HepG2 (cell line): ENCODE data around the gene FOXN3. TPM values are rescaled to one million over a fixed set of nuclear protein-coding genes. Genes with fewer than 3 reads are reported as not detected.

Experiments used
- AHR ChIP-seq: IDR thresholded peaks from 2 replicates; pipeline ENCODE4 v1.6.1; 2018; ENCODE audit warnings: missing genetic modification reagents, missing compliant biosample characterization
- CBX1 ChIP-seq: IDR thresholded peaks from one replicate; pipeline ENCODE4 v1.6.1; 2016; ENCODE audit warnings: antibody characterized with exemption, low read depth
- DDIT3 ChIP-seq: sonication (generic); formaldehyde crosslinking; IDR thresholded peaks from 2 replicates; pipeline ENCODE4 v1.4.0; 2020; ENCODE audit warnings: mild to moderate bottlenecking, missing genetic modification reagents
- DMAP1 ChIP-seq: IDR thresholded peaks from 2 replicates; pipeline ENCODE4 v1.6.1; 2016
- EED ChIP-seq: sonication (generic); formaldehyde crosslinking; IDR thresholded peaks from 2 replicates; pipeline ENCODE4 v1.5.0; 2020; ENCODE audit warnings: mild to moderate bottlenecking, missing genetic modification reagents
- ELF1 ChIP-seq: sonication (generic); formaldehyde crosslinking; IDR thresholded peaks from 2 replicates; pipeline ENCODE4 v1.4.0; 2020; ENCODE audit warnings: missing genetic modification reagents
- FLYWCH1 ChIP-seq: sonication (generic); formaldehyde crosslinking; IDR thresholded peaks from 2 replicates; pipeline ENCODE4 v1.8.1; 2023; ENCODE audit warnings: mild to moderate bottlenecking, missing genetic modification reagents
- GABPB1 ChIP-seq: IDR thresholded peaks from 2 replicates; pipeline ENCODE4 v1.6.1; 2016; ENCODE audit warnings: mild to moderate bottlenecking, missing genetic modification reagents, moderate library complexity, missing compliant biosample characterization
- HNF4A ChIP-seq: sonication (generic); formaldehyde crosslinking; IDR thresholded peaks from 2 replicates; pipeline ENCODE4 v1.4.0; 2020; ENCODE audit warnings: missing genetic modification reagents
- MATR3 ChIP-seq: sonication (generic); formaldehyde crosslinking; IDR thresholded peaks from 2 replicates; pipeline ENCODE4 v1.4.0; 2020; ENCODE audit warnings: missing genetic modification reagents
- MED1 ChIP-seq: sonication (generic); formaldehyde crosslinking; IDR thresholded peaks from 2 replicates; pipeline ENCODE4 v1.4.0; 2020; ENCODE audit warnings: missing genetic modification reagents
- MTA1 ChIP-seq: sonication (generic); formaldehyde crosslinking; IDR thresholded peaks from 2 replicates; pipeline ENCODE4 v1.4.0; 2020; ENCODE audit warnings: missing genetic modification reagents, mild to moderate bottlenecking, borderline replicate concordance
- MYC ChIP-seq: sonication (generic); formaldehyde crosslinking; IDR thresholded peaks from 2 replicates; pipeline ENCODE4 v1.9.0; 2021; ENCODE audit warnings: missing genetic modification reagents, borderline replicate concordance
- REL ChIP-seq: sonication (generic); formaldehyde crosslinking; conservative IDR thresholded peaks from 2 replicates; pipeline ENCODE4 v1.8.0; 2022; ENCODE audit warnings: mild to moderate bottlenecking, missing genetic modification reagents, moderate library complexity
- TCF7 ChIP-seq: sonication (generic); IDR thresholded peaks from 2 replicates; pipeline ENCODE4 v1.6.1; 2016; ENCODE audit warnings: antibody characterized with exemption, low read depth
- WIZ ChIP-seq: sonication (generic); formaldehyde crosslinking; IDR thresholded peaks from 2 replicates; pipeline ENCODE4 v1.5.1; 2020; ENCODE audit warnings: mild to moderate bottlenecking, missing genetic modification reagents
- ZBTB42 ChIP-seq: sonication (generic); formaldehyde crosslinking; IDR thresholded peaks from 2 replicates; pipeline ENCODE4 v1.5.0; 2020; ENCODE audit warnings: mild to moderate bottlenecking, missing genetic modification reagents
- ZBTB46 ChIP-seq: sonication (generic); formaldehyde crosslinking; IDR thresholded peaks from 2 replicates; pipeline ENCODE4 v1.4.0; 2020; ENCODE audit warnings: mild to moderate bottlenecking, missing genetic modification reagents, borderline replicate concordance
- ZFP36 ChIP-seq: fragments of 150-350 bp; IDR thresholded peaks from 2 replicates; pipeline ENCODE4 v1.6.1; 2018; ENCODE audit warnings: borderline replicate concordance, low read length, low read depth; ENCODE audit not compliant: partially characterized antibody
- ZKSCAN5 ChIP-seq: sonication (generic); formaldehyde crosslinking; IDR thresholded peaks from 2 replicates; pipeline ENCODE4 v1.5.1; 2020; ENCODE audit warnings: mild to moderate bottlenecking, missing genetic modification reagents
- ZNF160 ChIP-seq: sonication (generic); formaldehyde crosslinking; IDR thresholded peaks from 2 replicates; pipeline ENCODE4 v1.8.0; 2022; ENCODE audit warnings: mild to moderate bottlenecking, inconsistent platforms, missing genetic modification reagents
- ZNF337 ChIP-seq: sonication (generic); formaldehyde crosslinking; IDR thresholded peaks from 2 replicates; pipeline ENCODE4 v1.5.1; 2020; ENCODE audit warnings: missing genetic modification reagents, low read depth, mild to moderate bottlenecking, borderline replicate concordance
- ZNF34 ChIP-seq: sonication (generic); formaldehyde crosslinking; IDR thresholded peaks from 2 replicates; pipeline ENCODE4 v1.4.0; 2020; ENCODE audit warnings: mild to moderate bottlenecking, missing genetic modification reagents, borderline replicate concordance
- ZNF598 ChIP-seq: sonication (generic); formaldehyde crosslinking; IDR thresholded peaks from 2 replicates; pipeline ENCODE4 v1.5.1; 2020; ENCODE audit warnings: mild to moderate bottlenecking, missing genetic modification reagents, borderline replicate concordance
- ZNF761 ChIP-seq: sonication (generic); formaldehyde crosslinking; conservative IDR thresholded peaks from 2 replicates; pipeline ENCODE4 v1.4.0; 2020; ENCODE audit warnings: mild to moderate bottlenecking, missing genetic modification reagents
- ZNF780A ChIP-seq: sonication (generic); formaldehyde crosslinking; IDR thresholded peaks from 2 replicates; pipeline ENCODE4 v1.8.0; 2022; ENCODE audit warnings: mild to moderate bottlenecking, missing genetic modification reagents, moderate library complexity
- polyA plus RNA-seq, 8 experiments: library from polyadenylated mRNA; depleted of rRNA in 3 of 8; stranded (reverse) in 7 of 8; unstranded in 1 of 8; fragments of >200 nt; fragmentation: Illumina TruSeq in 4 of 8; extraction: Trizol in 4 of 8; gene quantifications; 2 replicates each; pipeline versions ENCODE4 v1.2.1 to v1.2.3, GENCODE V29; 2011 to 2016; ENCODE audit warnings: low read depth in 4 of 8, missing spikeins in 1 of 8, mixed read lengths in 1 of 8; ENCODE audit not compliant: insufficient read depth in 1 of 8
- total RNA-seq, 5 experiments: library from RNA; depleted of rRNA; stranded (reverse); fragments of >200 nt; fragmentation: Illumina TruSeq; extraction: Trizol; gene quantifications; 2 replicates each; pipeline ENCODE4 v1.2.3, GENCODE V29; 2016; ENCODE audit warnings: low read depth in 1 of 5
- TF ChIP-seq, protein P1 (sequence below): sonication (generic); formaldehyde crosslinking; IDR thresholded peaks from 2 replicates; pipeline ENCODE4 v1.4.0; 2020; ENCODE audit warnings: missing genetic modification reagents, borderline replicate concordance

The FOXN3 gene
- total and polyA plus RNA-seq, 2 of the 13 experiments (the other 11 are each of a cell fraction or from before 2014, with no cell fraction given): 32.4 to 70.2 TPM

DNA sequence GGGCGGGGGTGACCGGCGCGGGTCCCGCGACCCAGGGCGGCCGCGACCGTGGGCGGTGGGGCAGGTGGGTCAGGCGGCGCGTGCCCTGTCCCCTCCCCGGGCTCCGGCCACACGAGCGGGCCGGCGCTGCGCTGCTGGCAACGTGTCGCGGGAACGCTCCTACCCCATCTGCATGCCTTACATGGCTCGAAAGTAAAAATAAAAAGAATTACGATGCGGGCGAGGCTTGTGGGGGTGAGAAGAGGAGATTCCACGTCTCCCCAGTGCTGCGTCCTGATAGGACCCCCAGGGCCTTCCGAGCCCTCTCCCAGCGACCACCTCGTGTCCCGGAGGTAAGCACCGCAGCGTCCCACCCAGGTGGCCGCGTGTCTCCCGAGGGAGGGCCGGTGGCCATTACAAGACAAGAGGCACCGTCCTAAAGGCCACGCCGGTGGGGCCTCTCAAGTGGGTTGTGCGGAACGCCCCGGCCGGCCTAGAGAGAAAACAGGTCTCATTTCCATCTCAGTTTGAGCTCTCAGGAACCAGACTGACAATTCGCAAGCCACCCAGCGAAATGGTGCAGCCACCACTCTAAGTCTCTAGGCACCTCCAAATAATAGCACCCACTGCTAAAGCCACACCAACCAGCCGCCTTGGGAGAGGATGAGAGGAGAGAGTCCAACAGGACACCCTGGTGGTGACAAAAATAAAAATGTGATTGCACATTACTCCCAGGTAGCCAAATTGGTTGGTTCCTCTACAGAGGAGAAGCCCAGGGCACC, 612 bp upstream of the FOXN3 start (continued):
- TF ChIP-seq ZFP36 (no peak), EED (CRISPR knock-in tag) (no peak), MED1 (CRISPR knock-in tag) (peak; percentile 42), REL (CRISPR knock-in tag) (0 out of 2 replicates have a peak, but pooled peaks have one; percentile 47), ZNF337 (CRISPR knock-in tag) (0 out of 2 replicates have a peak, but pooled peaks have one; percentile 36), ZNF34 (CRISPR knock-in tag) (no peak), HNF4A (CRISPR knock-in tag) (no peak), ZNF780A (CRISPR knock-in tag) (no peak), DMAP1 (CRISPR knock-in tag) (peak; percentile 51; the same call in 1 of the 2 replicates), MATR3 (CRISPR knock-in tag) (no peak), ZBTB42 (no peak), ELF1 (CRISPR knock-in tag) (0 out of 2 replicates have a peak, but pooled peaks have one; percentile 32), ZKSCAN5 (CRISPR knock-in tag) (no peak), ZNF160 (no peak), WIZ (CRISPR knock-in tag) (no peak), TCF7 (no peak), FLYWCH1 (CRISPR knock-in tag) (no peak), ZNF761 (CRISPR knock-in tag) (no peak), GABPB1 (CRISPR knock-in tag) (peak; percentile 33; the same call in 1 of the 2 replicates), ZBTB46 (CRISPR knock-in tag) (no peak), ZNF598 (CRISPR knock-in tag) (0 out of 2 replicates have a peak, but pooled peaks have one; percentile 57), DDIT3 (CRISPR knock-in tag) (no peak), CBX1 (no peak), AHR (CRISPR knock-in tag) (peak; percentile 70; the same call in 1 of the 2 replicates), MTA1 (CRISPR knock-in tag) (no peak), MYC (CRISPR knock-in tag) (peak; percentile 62; the same call in 1 of the 2 replicates)
- TF ChIP-seq, protein P1, sequence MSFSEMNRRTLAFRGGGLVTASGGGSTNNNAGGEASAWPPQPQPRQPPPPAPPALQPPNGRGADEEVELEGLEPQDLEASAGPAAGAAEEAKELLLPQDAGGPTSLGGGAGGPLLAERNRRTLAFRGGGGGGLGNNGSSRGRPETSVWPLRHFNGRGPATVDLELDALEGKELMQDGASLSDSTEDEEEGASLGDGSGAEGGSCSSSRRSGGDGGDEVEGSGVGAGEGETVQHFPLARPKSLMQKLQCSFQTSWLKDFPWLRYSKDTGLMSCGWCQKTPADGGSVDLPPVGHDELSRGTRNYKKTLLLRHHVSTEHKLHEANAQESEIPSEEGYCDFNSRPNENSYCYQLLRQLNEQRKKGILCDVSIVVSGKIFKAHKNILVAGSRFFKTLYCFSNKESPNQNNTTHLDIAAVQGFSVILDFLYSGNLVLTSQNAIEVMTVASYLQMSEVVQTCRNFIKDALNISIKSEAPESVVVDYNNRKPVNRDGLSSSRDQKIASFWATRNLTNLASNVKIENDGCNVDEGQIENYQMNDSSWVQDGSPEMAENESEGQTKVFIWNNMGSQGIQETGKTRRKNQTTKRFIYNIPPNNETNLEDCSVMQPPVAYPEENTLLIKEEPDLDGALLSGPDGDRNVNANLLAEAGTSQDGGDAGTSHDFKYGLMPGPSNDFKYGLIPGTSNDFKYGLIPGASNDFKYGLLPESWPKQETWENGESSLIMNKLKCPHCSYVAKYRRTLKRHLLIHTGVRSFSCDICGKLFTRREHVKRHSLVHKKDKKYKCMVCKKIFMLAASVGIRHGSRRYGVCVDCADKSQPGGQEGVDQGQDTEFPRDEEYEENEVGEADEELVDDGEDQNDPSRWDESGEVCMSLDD (CRISPR knock-in tag): no peak
